ENCODE measurements around the gene UBE2U.

The UBE2U gene, protein sequence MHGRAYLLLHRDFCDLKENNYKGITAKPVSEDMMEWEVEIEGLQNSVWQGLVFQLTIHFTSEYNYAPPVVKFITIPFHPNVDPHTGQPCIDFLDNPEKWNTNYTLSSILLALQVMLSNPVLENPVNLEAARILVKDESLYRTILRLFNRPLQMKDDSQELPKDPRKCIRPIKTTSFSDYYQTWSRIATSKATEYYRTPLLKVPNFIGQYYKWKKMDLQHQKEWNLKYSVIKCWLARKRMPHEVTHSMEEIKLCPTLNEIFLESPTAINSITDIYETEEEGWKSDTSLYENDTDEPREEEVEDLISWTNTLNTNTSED

DNA sequence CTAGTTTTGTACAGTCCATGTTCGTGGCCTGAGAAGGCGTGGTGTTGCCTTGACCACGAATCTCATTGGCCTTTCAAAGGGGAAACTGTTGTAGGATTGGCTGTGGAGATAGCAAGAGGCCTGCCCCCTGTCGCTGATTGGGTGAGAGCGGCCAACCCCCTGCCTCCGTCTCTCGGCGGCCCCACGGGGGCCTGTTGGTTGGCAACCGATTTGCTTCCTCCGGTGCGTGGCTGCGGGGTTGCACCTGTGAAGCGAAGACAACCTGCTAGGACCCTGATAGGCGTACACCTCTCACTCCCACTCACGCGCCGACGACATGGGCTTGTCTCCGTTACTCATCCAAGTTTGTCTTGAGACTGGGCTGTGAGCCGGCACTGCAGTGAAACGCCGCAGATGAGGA lies at the start of gene UBE2U:
UBE2U (plus strand) TSS at position 204 of the 400 bp plus-strand sequence. CDS start 428 bp downstream, outside the sequence.
- DNase-seq (ENCODE audit: low spot score), result no peak

DNA sequence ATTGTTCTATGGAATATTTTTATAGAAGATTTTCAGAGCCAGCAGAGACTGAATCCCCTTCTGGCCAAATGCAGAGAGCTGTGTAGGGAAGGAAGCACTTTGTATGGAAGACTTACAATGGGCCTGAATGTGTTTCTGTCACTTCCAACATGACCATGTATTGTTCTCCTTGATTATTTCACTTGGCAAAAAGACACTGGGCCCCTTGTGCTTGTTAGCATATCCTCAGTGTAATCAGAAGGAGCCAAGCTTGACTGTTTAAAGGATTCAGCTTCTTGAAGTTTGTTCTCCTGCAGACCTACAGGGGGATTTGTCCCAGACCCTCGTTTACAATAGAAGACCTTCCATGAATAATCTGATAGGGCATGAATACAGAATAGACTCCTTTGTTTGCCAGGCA lies 48.1 kb upstream of the UBE2U start:
- DNase-seq (ENCODE audit: low spot score), result peak; percentile 79

DNA sequence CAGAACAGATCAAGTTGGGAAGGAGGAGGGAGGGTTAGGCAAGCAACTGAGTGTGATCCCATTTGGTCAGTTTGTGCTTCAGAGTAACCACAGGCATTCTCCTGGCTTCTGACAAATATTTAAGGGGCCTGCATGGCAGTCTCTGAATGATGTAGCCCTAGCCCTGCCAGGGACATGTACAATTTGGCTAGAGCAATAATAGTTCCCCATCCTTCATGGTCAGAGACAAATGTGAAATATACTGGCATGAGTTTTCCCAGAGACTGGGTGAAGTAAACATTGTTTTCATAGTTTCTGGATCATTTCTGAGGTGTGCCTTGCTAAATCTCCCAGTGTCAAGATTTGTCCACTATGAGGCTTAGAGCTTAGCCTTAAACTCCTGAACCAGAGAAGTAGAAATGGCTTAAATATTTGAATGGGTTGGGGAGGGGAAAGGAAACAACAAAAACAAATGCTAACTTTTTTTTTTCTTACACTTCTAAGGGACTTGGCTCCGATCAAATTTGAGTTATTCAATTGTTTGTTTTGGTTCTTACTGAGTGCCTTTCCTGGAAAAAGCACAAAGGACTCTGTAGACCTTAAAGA lies 42.0 kb upstream of the UBE2U start:
- DNase-seq (ENCODE audit: low spot score), result no peak

DNA sequence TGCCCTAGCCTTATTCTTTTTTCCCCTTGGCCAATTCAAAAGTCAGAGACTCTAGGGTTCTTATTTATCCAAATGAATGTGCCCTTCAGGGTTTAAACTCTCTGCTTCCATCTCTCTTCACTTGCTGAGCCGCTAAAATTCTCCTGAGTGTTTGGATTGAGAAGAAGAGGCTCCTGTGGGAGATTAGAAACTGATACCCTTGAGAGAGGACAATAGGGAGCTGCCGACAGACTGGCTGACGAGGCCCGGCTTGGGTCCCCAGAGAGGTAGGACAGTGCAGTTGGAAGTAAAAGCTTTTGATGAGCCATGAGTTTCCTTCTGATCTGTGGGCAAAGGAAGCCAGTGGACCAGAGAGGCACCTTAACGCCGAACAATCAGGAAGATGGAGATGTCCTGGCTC lies 41.3 kb upstream of the UBE2U start:
- no peak for DNase-seq (ENCODE audit: low spot score)

DNA sequence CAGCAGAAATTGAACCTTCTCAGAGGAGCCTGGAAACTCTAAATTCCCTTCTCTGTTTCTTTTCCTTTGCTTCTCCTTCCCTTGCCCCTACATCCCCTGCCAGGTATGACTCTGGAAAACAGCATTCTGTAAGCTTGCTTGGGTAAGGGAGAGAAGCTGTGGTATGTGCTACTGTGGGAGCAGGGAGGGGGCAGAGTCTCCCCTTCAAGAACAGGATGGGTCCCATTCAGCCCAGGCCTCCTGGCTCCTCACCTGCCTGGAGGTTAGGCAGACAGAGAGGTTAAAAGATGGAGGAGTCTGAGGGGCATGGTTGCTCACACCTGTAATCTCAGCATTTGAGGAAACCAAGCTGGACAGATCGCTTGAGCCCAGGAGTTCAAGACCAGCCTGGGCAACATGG lies 40.6 kb upstream of the UBE2U start:
- DNase-seq (ENCODE audit: low spot score), result no peak

DNA sequence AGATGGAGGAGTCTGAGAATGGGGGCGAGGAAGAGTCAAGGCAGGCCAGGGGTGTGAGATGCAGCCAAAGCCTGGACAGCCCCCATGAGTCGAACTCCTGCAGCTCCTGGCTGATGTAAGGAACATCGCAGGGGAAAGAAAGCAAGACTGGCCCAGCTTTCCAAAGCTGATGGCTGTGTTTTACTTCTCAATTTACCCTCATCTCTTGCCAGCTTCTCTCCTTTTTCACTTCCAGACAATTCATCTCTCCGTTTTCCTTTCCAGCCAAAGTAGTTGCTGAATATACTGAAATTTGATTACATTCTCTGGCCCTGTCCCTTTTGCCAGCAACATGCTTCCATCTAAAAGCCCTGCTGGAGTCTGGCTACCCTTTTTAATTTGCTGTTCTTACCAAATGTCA lies 40.0 kb upstream of the UBE2U start:
- no peak for DNase-seq (ENCODE audit: low spot score)

DNA sequence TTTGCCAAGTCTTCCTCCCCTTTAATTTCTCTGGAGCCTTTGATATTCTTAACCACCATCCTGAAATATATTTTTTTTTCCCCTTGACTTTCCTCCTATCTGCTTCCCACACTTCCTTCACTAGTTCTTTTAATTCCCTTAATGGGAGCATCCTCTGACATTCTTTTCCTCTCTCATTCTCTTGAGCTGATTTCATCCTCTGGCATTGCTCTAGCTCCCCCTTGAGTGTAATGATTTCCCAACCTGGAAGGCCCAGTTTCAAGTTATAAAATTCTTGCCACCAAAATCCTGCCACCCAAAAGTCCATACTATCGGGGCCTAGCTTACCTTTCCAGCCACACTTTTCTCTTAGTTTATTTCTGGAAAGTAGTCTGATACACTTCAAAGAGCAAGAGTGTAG lies 39.5 kb upstream of the UBE2U start:
- DNase-seq (ENCODE audit: low spot score), result peak; percentile 59

DNA sequence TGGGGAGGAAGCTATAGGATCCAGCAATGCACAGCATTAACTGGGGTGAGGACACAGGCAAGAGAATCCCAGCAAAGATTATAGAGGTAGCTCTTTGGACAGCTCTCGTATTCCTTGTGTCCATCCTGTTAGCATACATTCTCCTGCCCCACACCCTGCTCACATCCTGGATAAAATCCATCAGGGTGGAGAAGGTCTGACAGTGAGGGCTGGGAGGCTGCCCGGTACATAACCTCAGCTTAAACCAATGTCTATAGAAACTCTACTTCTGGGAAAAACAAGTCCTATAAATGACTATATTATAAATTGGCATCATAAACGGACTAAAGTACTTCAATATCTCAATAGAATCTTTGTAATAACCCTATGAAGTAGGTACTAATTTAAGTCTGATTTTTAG lies 36.8 kb upstream of the UBE2U start:
- no peak for DNase-seq (ENCODE audit: low spot score)

DNA sequence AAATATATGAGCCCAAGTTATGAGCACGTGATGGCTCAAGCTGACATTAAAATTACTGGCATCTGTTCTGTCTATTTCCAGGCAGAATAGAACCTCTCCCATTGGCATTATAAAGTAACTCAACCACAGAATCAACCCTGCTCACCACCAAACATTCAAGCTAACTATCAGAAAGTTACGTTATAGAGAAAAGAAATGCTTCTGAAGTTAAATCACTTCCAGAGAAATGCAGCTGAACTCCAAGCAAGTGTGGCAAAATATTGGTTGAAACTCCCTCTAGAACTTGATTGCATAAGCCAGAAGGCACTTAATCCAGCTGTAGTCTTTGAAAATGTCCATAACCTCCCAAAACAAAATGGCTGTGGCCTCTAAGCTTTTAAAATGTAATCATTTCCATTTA lies 36.2 kb upstream of the UBE2U start:
- no peak for DNase-seq (ENCODE audit: low spot score)

DNA sequence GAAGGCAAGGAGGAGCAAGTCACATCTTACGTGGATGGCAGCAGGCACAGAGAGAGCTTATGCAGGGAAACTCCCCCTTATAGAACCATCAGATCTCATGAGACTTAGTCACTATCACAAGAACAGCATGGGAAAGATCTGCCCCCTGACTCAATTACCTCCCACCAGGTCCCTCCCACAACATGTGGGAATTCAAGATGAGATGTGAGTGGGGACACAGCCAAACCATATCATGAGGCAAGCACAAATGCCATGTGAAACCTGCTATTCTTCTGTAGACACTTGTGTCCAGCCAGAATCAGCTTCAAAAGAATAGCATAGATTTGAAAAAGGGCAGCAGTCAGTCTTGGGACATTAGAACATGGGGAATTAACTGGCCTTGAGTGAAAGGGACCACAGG lies 32.2 kb upstream of the UBE2U start:
- DNase-seq (ENCODE audit: low spot score), result no peak

DNA sequence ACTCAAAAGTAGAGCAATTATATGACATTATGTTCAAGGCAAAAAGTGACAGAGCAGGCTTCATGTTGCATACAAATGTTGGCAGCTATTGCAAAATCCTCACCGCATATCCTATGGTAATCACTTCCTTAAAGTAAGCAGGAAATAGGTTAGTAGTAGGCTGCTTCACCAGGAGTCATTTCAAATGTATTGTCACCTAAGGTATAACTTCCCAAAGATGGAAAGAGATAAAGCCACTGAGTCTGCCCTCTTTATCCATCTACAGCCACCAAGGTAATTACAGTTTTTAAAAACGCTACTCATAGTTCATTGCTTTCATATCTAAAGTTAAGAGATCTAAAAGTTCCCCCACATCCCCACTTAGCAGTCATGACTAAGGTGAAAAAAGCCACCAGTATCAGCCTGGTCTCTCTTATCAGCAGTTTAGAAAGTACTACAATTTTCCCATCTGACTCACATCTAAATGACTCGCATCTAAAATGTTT lies 31.6 kb upstream of the UBE2U start:
- no peak for DNase-seq (ENCODE audit: low spot score)

DNA sequence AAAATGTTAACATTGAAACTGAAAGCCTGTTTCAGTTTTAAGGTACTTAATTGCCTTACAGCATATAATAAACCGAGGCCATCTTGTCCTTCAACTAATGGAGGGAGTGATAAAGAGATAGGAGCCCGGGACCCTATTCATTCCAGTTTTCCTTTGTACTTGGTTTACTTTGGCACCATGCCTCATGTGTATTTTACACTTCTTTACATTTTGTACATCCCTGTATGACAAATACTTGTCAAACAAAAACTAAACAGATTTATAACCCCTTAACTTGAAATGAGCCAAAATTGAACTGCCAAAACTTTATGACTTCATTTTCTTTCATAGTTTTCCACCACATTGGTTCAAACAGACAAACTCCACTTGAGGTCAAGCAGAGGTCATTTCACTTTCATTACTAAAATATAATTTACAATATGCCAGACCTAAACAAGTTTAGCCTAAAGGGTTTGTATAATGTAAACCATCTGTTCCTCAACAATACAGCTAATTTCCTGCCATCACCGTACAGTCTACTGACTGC lies 30.9 kb upstream of the UBE2U start:
- no peak for DNase-seq (ENCODE audit: low spot score)

DNA sequence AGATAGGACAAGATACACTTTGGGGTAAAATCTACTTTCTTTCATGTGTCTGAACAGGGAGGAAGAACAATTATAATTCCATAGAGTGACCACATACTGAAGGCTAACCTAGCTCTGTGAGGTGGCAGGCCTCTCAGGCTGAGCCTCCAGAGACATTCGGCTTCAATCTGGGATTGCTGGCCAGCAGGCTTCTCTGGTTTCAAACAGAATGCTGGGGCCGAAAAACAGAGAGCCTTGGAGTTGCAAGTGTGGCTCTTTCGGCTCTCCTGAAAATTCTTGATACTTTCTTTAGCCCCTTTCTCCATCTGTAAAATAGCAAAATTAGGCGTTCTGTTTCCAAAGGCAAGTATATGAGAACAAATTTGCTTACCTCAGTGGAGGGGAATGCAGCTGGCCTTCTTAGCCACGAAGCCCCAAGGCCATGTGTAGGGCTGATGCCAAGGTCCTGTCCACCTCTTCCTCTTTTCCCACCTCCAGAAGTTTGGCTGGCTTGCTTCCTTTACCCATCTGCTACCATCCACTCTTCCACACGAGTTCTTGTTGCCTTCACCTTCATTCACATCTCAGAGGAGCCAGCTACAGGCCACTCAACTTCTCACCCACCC lies 30.0 kb upstream of the UBE2U start:
- no peak for DNase-seq (ENCODE audit: low spot score)

DNA sequence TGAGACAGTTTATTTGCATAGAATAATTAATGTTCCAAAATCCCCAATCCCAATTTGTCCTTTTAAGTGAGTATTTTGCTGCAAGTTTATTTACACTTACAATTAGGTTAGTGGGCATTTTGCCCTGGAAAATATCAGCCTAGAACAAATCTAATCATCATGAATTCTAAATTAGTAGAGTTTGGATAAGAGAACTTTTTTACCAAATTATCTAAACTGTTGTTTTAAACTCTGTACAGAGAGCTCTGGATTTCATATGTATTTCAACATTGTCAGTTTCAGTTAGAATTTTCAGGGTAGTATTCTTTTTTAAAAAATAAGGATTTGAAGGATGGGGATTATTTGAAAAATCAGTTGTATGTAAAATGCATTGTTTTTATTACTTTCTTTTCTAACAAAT lies 27.8 kb upstream of the UBE2U start:
- no peak for DNase-seq (ENCODE audit: low spot score)

DNA sequence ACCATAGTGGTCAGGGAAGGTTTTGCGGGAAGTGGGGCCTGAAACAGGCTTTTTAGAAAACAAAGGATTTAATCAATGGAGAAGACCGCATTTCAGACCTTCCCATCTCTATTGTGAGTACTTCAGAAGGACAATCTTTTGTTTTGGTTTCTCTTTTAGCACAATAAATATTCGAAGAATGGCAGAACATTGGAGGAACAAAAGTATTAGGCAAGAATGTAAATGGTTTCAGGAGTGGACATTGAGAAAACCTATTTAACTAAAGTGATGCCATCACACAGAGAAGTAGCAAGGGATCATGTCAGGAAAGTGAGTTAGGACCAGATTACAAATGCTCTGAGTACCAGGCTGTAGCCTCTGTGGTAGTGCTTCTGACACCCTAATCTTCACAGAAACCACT lies 26.8 kb upstream of the UBE2U start:
- no peak for DNase-seq (ENCODE audit: low spot score)

DNA sequence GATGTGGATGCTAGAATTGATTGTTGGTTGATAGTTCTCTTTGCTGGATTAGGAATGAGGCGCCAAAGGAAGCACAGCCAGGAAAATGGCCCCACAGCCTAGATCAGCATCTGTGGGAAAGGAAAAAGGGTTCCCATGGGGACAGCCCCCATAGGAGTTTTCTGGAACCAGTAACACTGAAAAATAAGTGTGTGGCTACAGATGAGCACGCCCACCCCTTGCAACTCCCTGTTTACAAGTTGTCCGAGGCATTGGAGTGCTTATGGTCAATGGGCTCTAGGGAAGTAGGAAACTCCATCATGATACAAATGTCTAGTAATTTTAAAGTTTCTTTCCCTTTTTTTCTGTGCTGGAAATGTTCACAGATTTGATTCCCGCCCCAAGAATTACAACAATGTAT lies 23.8 kb upstream of the UBE2U start:
- DNase-seq (ENCODE audit: low spot score), result no peak

DNA sequence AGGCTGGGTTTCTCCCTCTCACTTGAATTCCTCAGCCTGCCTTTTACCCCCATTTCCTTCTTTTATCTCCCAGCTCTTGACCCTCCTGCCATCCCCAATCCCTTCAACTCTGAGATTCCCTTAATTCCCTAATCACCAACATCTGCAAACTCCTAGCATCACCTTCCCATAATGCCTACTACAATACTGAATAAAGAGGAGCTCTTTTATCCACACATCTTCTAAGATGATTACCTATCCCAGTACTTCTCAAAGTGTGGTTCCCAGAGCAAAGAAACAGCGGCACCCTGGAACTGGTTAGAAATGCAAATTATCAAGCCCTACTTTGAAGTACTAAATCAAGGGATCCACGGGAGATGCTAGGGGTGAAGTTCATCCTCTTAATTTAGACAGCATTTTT lies 21.2 kb upstream of the UBE2U start:
- no peak for DNase-seq (ENCODE audit: low spot score)

DNA sequence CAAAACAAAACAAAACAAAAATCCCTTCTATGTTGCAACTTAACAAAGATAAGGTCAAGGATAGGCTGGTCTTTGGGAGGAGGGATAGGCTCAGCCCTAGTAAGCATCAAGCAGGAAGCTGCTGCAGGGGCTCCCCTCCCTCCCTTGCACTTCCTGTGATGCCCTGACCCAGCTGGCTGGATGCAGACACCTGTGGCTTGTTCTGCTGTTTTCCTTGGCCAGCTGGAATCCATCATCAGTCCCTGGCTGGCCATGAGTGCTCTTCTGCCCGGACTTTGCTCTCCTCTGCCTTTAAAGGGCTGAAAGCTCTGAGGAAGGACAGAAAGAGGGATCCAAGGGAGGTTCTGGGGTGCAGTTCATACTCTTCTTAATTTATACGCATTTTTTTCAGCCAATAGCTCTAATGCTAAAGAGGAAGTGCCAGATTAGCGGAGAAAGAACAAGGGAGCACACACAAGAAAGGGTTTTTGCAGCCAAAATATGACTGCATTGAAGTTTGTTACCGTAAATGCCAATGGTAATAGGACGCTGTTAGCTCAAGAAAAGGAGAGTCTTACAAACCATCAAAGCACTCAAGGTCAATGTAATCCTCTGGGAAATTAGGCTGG lies 19.9 kb upstream of the UBE2U start:
- no peak for DNase-seq (ENCODE audit: low spot score)

DNA sequence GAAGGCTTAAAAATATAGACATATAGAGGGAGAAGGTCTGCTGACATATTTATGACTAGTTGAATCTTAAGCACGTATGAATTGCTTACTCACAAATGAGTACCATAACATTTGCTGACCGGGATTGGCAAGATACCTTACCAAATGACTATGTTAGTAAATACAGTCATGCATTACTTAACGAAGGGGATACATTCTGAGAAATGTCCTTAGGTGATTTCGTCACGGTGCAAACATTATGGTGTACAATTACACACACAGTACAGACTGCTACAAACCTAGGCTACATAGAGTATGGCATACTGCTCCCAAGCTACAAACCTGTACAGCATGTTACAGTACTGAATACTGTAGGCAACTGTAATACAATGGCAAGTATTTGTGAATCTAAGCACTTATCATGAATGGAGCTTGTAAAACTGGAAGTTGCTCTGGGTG lies 19.4 kb upstream of the UBE2U start:
- no peak for DNase-seq (ENCODE audit: low spot score)

DNA sequence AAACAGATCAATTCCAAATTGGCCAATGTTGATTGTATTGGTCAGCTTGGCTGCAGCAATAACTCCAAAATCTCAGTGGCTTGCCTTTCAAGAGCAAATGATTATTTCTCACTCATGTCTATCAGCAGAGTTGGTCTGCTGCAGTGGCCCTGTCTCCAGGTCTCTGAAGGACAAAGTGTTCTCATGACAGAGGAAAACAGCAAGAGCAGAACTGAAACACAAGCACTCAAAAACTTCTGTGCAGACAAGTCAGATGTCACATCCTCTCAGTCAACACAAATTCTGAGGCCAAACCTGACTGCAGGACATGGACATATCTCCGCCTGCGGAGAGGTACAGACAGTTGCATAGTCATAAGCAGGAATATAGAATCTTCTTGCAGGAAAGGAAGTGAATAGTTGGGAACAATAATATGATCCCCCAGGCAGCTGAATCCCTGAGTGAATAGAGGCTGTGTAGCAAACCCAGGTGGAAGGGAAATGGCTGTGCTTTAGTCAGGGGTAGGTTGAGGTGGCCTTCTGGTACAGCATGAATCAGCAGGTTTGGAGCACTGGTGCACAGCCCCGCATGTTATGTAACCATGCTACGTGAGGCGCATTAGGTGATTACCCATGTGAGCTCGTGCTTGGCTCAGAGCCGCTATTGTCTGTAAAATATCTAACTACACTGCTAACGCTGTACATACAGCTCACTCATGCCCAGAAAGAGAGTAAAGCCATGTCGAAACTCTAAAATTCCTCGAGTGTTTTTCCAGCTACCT lies 17.1 kb upstream of the UBE2U start:
- no peak for DNase-seq (ENCODE audit: low spot score)

DNA sequence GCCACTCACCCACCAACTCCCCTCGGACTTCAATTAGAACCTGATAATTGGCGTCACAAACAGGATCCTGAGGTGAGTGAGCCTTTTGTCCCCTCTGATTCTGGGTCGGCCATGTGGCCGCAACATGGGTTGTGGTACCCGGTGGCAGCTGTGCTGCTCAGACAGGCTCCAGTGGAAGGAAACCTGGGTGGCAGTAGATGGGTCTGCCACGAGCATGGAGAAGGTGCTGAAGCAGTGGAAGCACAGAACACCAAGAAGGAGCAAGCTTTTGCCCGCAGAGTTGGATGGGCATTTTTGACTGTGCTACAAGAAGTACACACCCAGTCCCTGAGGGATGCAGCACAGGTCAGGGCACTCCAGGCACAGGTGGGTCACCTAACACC lies 16.5 kb upstream of the UBE2U start:
- no peak for DNase-seq (ENCODE audit: low spot score)

DNA sequence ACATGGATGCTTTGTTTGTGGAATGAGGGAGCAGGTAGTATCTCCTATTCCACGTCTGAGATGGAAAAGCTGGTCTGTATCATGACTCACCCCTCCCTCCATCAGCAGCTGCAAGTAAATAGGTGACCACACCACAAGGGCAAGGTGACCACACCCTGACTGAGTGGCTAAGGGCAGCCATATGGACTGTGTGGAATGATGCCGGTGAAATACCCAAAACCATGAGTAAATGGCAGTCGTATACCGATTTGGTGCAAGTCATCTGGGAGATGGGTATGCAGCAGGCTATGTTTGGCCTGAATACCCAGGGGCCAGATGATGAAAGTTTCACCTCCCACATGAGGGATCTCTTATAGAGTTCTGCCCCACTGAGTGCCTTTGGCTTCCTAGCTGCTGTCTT lies 15.8 kb upstream of the UBE2U start:
- no peak for DNase-seq (ENCODE audit: low spot score)
